SH-SY5Y (cell line): ENCODE data around the gene FREM1.
A peak's percentile ranks its signal among the peaks of the same experiment; 100 is the strongest.

Source experiments
- GATA2 ChIP-seq: IDR thresholded peaks from 2 replicates; pipeline ENCODE4 v1.6.1; 2011; ENCODE audit warnings: mild to moderate bottlenecking, low read depth, low read length
- GATA3 ChIP-seq: IDR thresholded peaks from 2 replicates; pipeline ENCODE4 v1.6.1; 2011; ENCODE audit warnings: low read depth, mild to moderate bottlenecking, low read length, moderate library complexity

Gene FREM1

DNA sequence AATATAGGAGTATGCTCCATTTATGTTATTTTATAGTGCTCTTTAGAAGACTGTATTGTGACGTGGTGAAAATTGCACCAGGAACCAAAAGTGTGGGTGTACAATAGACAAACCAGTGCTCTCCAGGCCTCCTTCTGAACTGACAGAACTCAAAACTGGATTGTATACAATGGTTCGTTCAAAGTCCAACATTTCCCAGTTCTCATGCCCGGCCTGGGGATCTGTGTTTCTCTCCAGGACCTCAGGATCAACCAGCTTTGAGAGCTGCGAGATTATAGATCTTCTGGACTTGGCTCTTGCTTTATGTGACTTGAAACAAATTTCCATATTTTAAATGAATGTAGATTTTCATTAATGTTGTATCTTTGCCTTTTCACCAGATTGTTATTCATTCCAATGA, 126.9 kb downstream of the FREM1 start:
- TF ChIP-seq GATA3 (no peak), GATA2 (no peak)

DNA sequence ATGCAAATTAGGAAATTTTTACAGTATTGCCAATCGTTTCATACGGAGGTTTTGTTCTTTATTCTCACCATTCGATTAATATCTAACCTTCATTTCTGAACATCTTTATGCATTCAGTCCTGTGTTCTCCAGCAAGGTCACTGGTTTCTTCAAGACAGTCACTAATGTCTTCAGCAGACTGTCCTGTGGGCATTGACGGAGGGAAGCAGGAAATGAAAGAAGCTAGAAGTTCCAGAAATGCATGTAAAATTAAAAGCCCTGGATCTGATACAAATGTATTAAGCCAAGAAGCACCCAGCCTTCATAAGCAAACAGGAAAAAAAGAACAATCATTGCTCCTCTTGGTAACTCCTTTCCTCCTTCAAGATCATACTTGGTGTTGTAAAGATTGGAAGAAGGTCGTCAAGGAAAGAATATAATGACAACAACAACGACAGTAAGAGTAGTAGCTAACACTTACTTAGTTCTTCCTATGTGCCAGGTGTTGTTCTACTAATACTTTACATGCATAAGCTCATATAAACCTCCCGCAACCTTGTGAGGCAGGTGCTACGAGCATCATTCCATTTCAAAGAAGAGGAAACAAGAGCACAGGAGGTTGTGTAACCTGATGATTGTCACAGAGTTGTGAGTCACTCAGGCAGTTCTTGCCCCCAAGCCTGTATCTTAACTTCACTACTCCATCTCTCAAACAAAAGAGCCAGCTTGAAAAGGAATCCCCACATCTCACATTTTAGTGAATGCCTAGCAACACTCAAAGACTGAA, 127.8 kb downstream of the FREM1 start:
- no peak for TF ChIP-seq GATA3
- TF ChIP-seq GATA2: no peak

DNA sequence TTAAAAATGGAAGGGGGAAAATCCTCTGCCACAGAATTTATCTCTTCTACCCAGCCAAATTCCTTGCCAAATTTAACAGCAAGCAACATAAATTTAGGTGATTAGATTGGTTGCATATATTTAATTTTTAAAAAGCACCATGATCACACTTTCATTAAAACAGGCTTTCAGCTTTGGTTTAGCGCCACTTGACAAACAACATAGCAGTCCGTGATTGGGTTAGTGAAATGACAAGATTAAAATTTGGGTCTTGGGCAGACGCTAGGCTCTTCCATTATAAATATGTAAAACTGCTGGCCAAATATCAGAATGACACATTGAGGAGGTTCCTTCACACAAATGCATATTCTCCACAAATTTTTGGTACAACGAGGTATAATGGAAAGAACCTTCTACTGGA, 129.5 kb downstream of the FREM1 start:
- TF ChIP-seq GATA3 (no peak), GATA2 (no peak)

DNA sequence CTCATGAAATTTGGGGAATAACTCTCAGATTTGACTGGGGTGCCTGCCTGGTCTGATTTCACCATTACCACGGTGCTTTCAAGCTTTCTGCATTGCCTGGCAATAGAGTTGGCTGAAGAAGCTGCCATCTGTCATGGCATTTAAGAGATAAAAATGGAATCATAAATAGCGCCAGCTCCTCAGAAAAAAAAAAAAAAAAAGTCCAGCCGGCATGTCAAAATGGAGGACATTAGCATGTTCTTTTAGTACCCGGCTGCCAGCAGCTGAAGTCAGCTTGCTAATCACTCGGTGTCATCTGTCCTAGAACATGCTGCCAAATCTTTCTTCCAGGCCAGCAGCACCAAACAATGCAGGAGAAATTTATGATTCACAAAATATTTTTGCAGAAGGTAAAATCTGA, 130.0 kb downstream of the FREM1 start:
- TF ChIP-seq GATA2: peak; percentile 56
- TF ChIP-seq GATA3: no peak

DNA sequence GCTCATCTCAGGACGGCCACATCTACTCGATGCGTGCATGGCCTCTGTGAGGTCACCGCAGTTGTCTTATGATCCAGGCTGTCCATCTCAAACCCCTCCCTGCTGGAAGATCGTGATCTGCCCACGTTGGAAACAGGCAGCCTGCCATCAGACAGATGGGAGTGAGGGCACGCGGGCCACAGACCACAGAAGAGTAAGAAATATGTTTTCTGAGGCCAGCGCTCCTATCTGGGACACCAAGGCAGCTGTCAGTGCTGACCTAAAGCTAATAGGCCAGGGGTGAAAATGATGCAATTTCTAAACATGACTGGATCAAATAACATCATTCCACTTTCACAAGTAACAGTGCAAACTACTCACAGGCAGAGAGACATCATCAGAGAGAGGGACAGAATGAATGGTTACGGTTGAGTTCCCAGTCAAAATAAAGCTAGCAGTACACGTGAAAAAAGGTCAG, 130.6 kb downstream of the FREM1 start:
- TF ChIP-seq GATA2 (no peak), GATA3 (no peak)

DNA sequence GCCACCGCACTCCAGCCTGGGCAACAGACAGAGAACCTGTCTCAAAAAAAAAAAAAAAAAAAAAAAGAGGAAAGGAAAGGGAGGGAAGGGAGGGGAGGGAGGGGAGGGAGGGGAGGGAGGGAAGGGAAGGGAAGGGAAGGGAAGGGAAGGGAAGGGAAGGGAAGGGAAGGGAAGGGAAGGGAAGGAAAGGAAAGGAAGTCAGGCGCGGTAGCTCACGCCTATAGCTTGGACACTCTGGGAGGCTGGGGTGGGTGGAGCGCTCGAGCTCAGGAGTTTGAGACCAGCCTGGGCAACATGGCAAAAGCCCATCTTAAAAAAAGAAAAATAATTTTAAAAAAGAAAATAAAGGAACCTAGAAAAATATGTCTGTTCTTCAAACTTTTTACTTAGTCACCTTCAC, 131.7 kb downstream of the FREM1 start:
- no peak for TF ChIP-seq GATA3
- TF ChIP-seq GATA2: no peak

DNA sequence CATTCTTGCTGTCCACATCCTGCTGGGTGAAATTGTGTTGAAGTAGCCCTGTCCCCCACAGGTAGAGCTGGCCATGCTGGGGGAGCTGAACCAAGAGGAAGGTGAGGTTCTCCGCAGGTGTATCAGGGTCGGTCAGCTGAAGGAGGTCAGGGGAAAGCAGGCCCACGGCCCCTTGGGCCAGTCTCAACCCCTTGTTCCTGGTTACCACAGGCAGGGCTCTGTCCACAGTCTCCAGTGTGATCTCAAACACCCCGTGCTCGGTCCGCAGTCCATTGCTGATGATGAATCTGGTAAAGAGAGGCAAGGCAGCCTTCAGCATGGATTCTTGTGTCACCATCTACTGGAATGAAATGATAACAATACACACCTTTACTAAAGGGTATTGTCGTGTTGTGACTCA, 134.3 kb downstream of the FREM1 start:
- TF ChIP-seq GATA2: no peak
- TF ChIP-seq GATA3: no peak

DNA sequence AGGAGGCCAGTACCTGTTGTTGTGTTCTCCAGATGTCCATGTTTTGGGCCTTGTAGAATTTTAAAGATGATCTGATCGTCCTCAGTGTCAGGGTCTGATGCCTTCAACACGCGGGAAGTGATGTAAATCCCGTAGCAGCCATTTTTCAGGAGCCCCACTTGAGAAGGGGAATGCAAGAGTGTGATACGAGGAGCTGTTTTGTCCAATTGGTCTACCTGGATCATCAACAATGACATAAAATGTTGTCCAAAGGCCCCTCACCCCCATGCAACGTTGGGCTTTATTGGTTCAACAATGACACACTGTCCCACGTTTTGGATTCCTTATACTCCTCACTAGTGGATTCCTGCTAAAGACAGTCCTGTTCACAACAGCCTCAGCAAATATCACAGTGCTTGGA, 139.6 kb downstream of the FREM1 start:
- TF ChIP-seq GATA3 (no peak), GATA2 (no peak)

DNA sequence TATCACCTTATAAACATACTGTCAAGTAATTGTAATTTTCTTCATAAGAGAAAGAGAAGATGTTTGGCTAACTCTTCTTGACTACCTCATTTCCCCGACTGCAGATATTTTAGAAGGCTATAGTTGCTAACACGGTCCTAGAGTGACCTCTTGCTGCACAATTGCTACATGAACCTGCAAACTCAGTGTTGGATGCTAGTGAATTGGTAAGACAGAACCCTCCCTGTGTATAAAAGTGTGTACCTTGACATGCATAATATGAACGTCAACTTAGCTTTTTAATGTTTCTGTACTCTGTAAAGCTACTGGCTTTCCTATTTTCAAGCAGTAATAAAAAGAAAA, 141.0 kb downstream of the FREM1 start:
- no peak for TF ChIP-seq GATA2

DNA sequence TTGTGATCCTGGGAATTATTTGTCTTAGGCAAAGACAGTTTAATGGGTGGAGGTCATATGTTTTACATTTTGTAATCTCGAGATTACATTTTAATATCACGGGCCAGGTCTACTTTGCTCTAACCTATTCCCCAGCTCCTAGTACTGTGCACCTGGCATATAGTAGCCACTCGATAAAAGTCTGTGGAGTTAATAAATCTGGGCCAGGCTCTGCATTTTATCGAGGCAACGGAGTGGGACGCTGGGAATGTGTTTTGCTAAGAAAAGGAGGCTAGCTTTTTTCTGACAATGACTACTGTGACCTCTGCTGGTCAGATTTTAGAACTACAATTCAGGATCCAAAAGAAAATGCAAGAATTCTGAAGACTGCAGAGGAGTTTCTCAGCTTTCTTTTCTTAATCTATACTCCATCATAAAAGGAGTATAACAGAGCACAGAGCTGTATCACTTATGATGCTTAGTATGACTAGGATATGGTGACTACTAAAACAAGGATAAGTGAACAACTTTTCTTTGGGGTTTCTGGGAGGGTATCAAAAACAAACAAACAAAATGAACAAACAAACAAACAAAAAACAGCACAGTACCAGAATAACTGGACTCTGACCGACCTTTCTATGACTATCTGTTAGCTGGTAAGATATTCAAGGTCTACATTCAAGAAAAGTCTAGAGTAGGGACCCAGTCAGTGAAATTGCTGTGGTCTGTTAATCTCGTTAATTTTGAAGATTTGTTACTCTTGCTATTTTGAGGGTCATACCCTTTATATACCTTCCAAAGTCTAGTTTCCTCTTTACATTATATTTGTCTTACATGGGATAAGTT, 141.6 kb downstream of the FREM1 start:
- TF ChIP-seq GATA3 (no peak), GATA2 (no peak)

DNA sequence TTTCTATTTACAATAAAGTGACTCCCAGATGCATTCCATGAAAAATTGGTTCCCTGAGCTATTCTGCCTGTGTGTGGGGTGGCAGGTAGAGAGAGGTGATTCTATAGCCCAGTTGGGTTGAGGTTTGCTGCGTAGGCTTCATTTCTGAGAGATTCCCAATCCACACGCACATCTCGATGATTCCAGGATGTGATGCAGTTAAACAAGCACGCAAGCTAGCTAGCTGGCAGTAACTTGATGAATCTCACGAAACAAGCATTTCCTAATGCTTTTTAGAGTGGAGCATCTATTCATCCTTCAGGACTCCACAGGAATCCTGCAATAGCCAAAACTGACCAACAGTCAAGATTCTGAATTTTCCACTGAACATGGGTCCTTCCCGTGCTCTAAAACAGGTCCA, 143.9 kb downstream of the FREM1 start:
- no peak for TF ChIP-seq GATA2
- TF ChIP-seq GATA3: no peak

DNA sequence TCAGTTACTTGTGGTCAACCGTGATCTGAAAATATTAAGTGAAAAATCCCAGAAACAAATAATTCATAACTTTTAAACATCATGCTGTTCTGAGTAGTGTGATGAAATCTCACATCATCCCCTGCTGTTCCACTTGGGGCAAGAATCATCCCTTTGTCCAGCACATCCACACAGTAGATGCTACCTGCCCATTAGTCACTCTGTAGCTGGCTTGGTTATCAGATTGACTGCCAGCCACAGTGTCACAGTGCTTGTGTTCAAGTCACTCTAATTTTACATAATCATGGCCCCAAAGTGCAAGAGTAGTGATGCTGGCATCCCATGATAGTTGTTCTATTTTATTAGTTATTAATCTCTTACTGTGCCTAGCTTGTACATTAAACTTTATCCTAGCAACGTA, 148.6 kb downstream of the FREM1 start:
- no peak for TF ChIP-seq GATA3
- TF ChIP-seq GATA2: no peak

DNA sequence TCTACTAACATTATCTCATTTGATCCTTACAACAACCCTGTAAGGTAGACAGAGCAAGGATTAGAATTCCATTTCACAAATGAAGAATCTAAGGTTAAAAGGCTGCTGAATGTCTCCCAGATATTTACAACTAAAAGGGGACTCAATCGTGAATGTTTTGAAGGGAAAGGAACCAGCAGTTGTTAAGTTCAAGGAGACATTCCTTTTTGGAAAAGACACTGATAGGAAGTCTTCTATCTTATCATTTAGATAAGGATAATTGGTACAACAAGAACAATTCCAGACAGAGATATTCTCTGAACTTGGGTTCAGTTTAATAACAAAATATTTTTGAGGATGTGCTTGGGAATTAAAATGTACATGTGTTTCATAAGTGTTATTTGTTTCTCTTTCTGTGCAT, 150.2 kb downstream of the FREM1 start:
- no peak for TF ChIP-seq GATA3
- no peak for TF ChIP-seq GATA2

DNA sequence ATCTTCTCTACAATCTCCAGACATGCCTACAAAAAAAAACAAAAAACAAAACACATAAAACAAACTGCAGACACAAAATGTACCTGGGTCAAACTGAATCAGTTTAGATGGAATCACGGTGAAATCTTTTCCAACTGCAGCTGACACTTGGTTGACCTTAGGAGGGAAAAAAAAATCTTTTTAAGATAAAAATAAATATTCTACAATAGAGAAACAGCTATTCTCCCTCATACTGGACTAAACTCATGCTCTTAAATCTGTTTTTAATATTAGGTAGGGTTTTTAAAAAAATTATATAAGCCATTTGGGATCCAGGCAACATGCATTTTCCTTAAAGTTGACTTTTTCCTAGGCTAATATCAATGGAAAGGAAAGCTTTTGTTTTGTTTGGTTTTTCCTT, 153.9 kb downstream of the FREM1 start:
- no peak for TF ChIP-seq GATA2
- TF ChIP-seq GATA3: no peak

DNA sequence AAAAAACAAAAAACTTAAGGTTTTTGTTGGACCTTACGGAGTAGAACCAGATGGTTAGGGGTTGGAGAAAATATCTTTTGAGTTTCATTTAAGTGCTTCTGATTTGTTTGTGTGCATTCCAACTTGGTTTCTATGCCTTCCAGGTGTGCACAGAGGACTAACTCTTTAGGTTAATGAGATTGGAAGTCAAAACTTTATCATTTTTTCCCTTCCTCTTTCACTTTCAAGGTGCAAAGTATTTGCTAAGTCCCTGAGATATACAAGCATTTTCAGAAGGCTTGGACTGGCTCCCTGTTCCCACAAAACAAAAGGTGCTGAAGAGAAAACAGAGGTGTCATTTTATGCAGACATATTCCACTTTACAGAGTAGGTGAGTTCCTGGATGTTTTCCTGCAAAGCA, 157.4 kb downstream of the FREM1 start:
- TF ChIP-seq GATA3: no peak
- TF ChIP-seq GATA2: no peak
